GM23248 (cell line): ENCODE measurements around the gene CDA.

Experiments used
- EZH2 ChIP-seq: fragments of 200-600 bp; sonication (generic); IDR thresholded peaks from 2 replicates; pipeline ENCODE4 v1.6.1; 2018; ENCODE audit warnings: antibody characterized with exemption, mild to moderate bottlenecking; ENCODE audit not compliant: insufficient read depth, poor library complexity, severe bottlenecking
- EZH2phosphoT487 ChIP-seq: fragments of 200-600 bp; sonication (generic); IDR thresholded peaks from 2 replicates; pipeline ENCODE4 v1.6.1; 2018; ENCODE audit warnings: antibody characterized with exemption, moderate library complexity, mild to moderate bottlenecking, low read depth; ENCODE audit not compliant: insufficient read depth

- TF ChIP-seq EZH2: no peak
- TF ChIP-seq EZH2phosphoT487: no peak
Measured at GRCh38 chr1:20625176-20626097, 36.5 kb downstream of the CDA start.
